GM19193 (cell line): ENCODE measurements around the gene WFIKKN2.

Source experiments
- POLR2A ChIP-seq: IDR thresholded peaks from 4 replicates; pipeline ENCODE4 v1.6.1; 2011; ENCODE audit not compliant: insufficient read depth, insufficient read length; ENCODE audit errors: extremely low read depth

Gene WFIKKN2

GRCh38 chr17:50871898-50872297 is 36.5 kb downstream of the WFIKKN2 start:
- no peak for TF ChIP-seq POLR2A

DNA sequence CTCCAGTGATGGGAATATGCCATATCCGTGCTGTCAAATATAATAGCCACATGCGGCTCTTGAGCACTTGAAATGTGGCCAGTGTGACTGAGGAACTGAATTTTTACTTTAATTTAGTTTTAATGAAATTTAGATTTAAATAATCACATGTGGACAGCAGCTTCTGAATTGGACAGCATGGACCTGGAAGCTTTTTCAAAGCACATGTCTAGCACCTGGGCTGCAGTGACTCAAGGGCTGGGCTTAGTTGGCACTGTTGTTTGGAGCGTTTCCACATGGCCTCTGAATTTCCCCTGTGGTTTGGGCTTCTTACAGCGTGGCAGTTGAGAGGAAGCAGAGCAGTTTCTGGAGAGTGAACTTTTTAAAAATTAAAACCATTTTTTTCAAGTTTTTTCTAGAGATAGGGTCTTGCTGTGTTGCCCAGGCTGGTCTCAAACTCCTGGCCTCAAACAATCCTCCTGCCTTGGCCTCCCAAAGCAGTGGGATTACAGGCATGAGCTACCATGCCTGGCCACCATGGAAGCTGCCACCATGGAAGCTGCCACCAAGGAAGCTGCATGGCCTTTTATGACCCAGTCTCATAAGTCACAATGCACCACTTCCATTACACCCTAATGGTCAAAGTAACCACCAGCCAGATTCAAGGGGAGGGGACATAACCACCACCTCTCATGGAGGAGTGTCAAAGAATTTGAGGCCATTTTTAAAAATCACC is 37.5 kb downstream of the WFIKKN2 start:
- no peak for TF ChIP-seq POLR2A

GRCh38 chr17:50875074-50875473 is 39.7 kb downstream of the WFIKKN2 start:
- TF ChIP-seq POLR2A, result no peak

GRCh38 chr17:50877838-50878237 is 42.5 kb downstream of the WFIKKN2 start:
- no peak for TF ChIP-seq POLR2A

- TF ChIP-seq POLR2A, result no peak
These were observed 43.7 kb downstream of the WFIKKN2 start for GRCh38 chr17:50879086-50879485.

- TF ChIP-seq POLR2A, result no peak
These were observed 45.8 kb downstream of the WFIKKN2 start for GRCh38 chr17:50881182-50881581.

- no peak for TF ChIP-seq POLR2A
These were observed 47.5 kb downstream of the WFIKKN2 start for GRCh38 chr17:50882851-50883250.

DNA sequence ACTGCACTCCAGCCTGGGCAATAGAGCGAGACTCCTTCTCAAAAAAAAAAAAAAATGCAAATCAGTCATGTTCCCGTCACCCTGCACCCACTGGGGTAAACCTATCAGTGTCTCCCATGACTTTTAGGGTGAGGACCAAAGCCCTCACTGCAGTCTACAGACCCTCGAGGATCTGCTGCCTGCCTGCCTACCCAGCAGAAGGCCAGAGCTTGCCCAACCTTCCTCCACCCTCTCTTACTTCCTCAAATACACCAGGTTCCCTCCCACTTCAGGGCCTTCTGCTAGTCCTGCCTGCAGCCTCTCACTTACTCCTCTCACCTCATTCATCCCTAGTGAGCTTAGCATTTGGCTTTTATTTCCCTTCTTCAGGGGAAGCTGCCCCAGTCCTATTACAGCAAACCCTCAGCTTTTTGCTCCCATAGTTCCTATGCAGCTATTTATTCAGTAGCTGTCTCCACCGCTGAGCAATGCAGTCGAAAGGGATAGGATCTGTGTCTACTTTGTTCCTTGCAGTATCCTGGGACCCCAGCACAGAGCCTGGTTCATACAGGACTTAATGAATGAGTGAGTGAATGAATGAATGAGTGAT is 48.6 kb downstream of the WFIKKN2 start:
- TF ChIP-seq POLR2A, result no peak

- TF ChIP-seq POLR2A, result no peak
These were observed 49.3 kb downstream of the WFIKKN2 start for GRCh38 chr17:50884439-50885311.

GRCh38 chr17:50887705-50888245 is 52.4 kb downstream of the WFIKKN2 start:
- no peak for TF ChIP-seq POLR2A

- TF ChIP-seq POLR2A, result no peak
These were observed 54.2 kb downstream of the WFIKKN2 start for GRCh38 chr17:50889528-50890118.

GRCh38 chr17:50890675-50891516 is 55.5 kb downstream of the WFIKKN2 start:
- TF ChIP-seq POLR2A, result no peak

DNA sequence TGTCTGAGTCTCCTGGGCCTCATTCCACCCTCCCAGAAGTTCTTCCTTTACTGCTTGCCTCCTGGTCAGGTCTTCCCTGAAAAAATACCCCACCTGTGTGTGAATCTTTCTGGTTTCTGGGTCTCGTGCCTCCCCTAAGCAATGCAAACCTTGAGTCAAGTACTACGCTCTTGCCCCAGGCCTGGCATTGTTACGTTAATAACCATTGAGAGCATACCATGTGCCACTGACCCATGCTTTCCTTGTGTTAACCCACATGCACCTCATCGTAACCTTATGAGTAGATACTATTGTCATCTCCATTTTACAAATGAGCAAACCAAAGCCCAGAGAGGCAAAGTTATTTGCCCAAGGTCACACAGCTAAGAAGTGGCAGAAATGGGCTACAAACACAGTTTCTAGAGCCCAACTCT is 56.2 kb downstream of the WFIKKN2 start:
- no peak for TF ChIP-seq POLR2A
